Middle frontal gyrus (tissue), 1 donor: ENCODE results near the gene ANP32B.
"Not testable (repeated sequence)": the region's sequence is repeated elsewhere in the genome, so short reads cannot be mapped to it uniquely, and the experiment has no call there.

Experiments used
- DNase-seq: peaks from one replicate; pipeline ENCODE4 v3.0.0-alpha.2; 2015; ENCODE audit warnings: low spot score; ENCODE audit errors: extremely low spot score

ANP32B gene

DNA sequence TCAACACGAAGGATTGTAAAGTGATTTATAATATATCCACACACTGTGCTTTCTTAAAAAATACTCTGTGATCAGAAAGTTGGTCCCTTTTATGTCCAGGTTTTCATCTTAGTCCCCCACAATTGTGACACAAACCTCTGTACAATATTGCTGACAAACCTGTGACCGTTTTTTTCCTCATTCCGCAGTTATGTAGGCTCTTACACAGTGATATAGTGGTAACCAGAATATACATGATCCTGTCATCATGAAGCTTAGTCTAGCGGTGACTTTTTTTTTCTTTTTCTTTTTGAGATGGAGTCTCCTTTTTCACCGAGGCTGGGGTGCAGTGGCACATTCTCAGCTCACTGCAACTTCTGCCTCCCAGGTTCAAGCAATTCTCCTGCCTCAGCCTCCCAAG lies 8.7 kb downstream of the ANP32B start:
- DNase-seq, result no peak

DNA sequence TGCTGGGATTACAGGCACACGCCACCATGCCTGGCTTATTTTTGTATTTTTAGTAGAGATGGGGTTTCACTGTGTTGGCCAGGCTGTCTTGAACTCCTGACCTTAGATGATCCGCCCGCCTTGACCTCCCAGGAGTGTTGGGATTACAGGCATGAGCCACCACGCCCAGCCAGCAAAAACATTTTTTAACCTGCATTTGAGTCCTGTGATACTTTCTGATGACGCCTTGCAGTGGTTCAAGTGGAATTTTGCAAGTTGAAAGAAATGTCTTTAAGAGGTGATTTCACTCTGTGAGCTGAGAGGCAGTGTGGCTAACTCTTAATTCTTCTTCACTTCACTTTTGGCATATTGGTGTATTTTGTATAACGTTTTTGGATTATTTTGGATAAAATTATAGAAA lies 9.1 kb downstream of the ANP32B start:
- DNase-seq, result no peak

DNA sequence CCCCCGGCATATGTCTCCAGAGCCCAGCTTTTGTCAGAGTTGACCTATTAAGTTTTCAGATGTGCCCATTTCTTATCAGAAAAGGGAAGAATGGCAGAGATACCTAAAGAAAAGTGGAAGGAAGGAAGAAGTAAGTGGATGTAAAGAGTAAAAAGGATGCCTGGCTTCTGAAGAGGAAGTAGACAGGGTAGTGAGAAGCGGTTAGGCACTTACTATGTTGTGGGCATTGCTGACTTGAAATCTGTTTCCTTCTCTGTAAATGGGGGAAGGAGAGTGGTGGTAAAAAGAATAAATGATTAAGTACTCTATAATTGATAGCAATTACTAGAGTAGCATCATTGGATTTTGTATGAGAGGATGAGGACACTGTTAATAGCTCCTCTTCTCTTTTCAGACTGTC lies 9.9 kb downstream of the ANP32B start:
- no peak for DNase-seq

GRCh38 chr9:97994703-97995102 lies 11.6 kb downstream of the ANP32B start:
- DNase-seq, result no peak

DNA sequence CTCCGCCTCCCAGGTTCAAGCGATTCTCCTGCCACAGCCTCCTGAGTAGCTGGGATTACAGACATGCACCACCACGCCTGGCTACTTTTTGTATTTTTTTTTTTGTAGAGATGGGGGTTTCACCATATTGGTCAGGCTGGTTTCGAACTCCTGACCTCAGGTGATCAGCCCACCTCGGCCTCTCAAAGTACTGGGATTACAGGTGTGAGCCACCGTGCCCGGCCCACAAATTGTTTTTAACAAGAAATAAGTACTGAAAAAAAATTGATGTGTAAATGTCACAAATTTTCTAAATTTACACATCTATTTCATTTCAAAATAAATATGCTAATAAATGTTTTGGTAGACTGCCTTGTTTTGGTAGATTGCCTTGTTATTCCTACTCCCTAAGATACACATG lies 13.5 kb downstream of the ANP32B start:
- DNase-seq, result not testable (repeated sequence)

- no peak for DNase-seq
Observed at GRCh38 chr9:97997330-97998276, 14.5 kb downstream of the ANP32B start.

GRCh38 chr9:98002808-98003207 lies 19.7 kb downstream of the ANP32B start:
- no peak for DNase-seq

- no peak for DNase-seq
Observed at GRCh38 chr9:98006127-98006796, 23.1 kb downstream of the ANP32B start.

DNA sequence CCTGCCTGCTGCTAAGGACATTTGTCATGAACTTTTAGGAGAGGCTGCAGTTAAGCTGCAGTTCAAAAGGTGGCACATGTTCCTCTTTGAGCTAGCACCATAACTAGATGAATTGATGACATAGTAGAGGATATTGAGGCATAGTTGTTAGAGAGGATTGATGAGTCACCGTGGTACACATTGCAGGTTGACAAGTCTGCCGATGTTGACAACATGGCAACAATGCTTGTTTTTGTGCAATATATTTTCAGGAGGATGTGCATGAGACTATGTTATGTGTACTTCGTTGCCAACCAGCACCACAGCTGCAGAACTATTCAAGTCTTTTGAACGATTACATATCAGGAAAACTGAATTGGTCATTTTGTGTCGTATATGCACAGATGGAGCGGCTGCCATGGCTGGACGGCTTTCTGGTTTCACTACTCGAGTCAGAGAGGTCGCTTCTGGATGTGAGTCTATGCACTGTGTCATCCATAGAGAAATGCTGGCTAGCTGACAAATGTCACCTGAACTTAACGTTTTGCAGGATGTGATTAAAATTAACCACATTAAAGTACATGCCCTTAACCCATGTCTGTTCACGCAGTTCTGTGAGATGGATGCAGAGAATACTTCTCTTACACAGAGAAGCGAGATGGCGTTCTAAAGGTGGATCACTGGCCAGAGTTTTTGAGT lies 24.2 kb downstream of the ANP32B start:
- DNase-seq, result no peak

DNA sequence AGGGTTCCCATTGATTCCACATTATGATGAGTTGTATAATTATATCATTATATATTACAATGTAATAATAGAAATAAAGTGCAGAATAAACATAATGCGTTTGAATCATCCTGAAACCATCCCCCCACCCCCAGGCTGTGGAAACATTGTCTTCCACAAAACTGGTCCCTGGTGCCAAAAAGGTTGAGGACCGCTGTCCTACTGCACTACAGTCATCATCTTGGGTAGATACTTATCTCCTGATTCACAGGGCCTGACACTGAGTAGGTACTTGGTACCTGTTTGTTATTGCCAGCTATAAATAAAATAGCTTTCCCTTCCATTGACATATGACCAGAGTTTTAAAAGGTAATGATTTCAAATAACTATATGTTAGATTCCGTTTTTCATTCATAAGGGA lies 25.6 kb downstream of the ANP32B start:
- DNase-seq, result no peak

DNA sequence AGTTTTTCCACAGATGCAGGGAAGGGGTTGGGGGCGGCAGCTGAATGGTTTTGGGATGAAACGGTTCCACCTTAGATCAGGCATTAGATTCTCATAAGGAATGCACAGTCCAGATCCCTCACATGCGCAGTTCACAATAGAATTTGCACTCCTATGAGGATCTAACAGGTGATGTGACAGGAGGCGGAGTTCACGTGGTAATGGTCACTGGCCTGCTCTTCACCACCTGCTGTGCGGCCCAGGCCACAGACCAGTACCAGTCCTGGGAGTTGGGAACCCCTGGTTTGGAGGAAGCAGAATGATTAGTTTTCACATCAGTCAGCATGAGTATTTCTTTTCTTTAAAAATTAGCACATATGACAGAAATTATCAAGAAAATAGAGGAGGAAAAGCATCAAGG lies 26.3 kb downstream of the ANP32B start:
- no peak for DNase-seq

GRCh38 chr9:98009936-98010335 lies 26.8 kb downstream of the ANP32B start:
- DNase-seq, result no peak

- DNase-seq, result no peak
Observed at GRCh38 chr9:98010445-98010844, 27.3 kb downstream of the ANP32B start.

GRCh38 chr9:98011122-98011521 lies 28.0 kb downstream of the ANP32B start:
- no peak for DNase-seq

GRCh38 chr9:98016137-98016680 lies 33.1 kb downstream of the ANP32B start:
- no peak for DNase-seq

GRCh38 chr9:98017306-98017705 lies 34.2 kb downstream of the ANP32B start:
- no peak for DNase-seq

DNA sequence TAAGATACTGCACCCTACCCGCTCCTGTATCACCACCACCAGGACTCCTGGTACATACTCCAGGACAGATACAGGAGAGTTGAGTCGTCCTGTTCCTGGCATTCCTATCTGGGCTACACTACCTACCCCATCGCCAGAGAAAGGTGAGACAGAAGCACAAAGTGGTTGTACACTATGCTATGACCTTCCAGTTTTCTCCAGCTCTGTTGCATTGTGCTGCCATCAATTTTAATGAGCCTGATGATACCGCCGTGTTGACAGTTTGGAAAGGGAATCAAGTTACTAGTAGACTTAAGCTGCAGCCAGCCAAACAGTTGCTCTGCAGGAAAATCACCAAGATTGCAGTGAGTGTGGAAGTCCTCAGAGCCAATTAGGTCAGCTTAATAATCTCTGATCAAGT lies 35.2 kb downstream of the ANP32B start:
- DNase-seq, result no peak

GRCh38 chr9:98019098-98019497 lies 36.0 kb downstream of the ANP32B start:
- DNase-seq, result no peak

DNA sequence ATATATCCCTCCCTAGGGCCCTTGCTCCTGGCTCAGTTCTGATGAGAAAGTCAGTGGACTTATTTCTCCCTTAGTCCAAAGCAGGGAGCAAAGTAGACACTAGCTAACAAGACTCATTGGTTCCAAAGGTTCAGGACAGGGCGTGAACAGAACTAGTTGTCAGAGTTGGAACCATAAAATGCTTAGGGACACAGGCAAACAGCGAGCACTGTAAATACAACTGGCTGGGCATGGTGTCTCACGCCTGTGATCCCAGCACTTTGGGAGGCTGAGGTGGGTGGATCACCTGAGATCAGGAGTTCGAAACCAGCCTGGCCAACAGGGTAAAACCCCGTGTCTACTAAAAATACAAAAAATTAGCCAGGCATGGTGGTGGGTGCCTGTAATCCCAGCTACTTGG lies 36.7 kb downstream of the ANP32B start:
- DNase-seq, result not testable (repeated sequence)

DNA sequence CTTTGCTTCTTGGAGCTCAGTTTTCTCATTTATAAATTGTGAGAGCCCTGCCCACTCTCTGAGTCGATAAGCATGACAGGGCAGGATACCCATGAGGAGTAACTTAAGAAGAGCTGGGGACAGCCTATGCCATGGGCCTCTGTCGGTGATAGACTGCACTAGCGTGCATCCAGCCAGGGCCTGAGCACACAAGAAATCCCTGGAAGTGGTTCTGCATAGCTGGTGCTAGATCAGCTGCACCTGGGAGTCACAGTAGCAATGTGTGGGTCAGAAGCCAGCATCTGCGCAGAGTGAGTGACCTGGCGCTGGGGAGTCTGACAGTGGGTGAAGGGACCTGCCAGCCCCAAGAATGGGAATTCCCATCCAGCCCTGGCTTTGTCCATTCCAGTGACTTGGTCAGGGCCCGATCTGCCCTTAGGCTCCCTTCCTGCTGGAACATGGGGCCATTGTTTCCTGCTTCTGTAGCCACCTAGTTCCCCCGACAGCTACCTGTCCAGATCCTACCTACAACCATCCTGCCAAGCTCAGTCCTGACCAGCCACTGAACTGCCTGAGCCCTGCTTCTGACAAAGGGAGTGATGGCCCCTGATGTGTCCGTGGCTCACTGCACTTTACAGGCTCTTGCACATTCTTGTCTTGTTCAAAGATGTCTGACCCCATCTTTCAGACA lies 37.5 kb downstream of the ANP32B start:
- DNase-seq, result no peak

DNA sequence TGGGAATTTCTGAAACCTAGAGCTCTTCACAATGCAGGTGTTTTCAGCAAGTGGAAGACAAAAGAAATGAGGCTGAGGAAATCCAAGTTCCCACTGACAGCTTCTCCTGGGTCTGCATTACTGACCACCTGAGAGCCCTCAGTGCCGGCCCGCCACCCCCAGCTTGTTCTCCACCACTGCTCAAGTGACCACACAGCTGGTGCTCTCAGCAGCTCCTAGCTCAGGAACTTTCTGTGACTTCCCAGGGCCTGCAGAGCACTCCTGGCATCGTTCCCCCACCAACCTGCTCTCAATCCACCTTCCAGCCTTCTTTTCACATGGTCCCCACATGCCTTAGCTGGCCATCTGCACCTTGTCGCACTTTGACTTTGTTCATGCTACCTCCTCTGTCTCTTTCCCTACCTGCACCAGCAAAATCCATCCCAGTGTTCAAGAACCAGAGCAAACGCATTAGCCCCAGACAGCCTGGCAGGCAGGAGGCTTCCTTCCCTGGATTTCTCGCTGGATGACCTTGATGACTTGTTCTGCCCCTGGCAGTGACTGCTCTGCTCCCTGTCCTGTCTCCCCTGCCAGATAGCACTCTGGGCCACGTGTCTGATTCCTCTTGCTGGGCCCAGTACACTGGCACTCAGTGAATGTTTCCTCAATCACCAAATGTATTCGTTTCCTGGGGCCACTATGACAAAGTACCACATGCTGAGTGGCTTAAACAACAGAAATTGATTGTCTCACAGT lies 38.3 kb downstream of the ANP32B start:
- DNase-seq, result no peak
